Activated CD4-positive, alpha-beta T cell treated with anti-CD3 and anti-CD28 coated beads, Interleukin-2, Interleukin-6, amounts not matched to agents 100 ng/mL and 50 ng/mL, durations not matched to agents 16 hours and 8 hours (primary cell): ENCODE results near the gene ARAP1.
"Not testable (repeated sequence)": the region's sequence is repeated elsewhere in the genome, so short reads cannot be mapped to it uniquely, and the experiment has no call there.

Experiments
- DNase-seq: peaks from one replicate; pipeline ENCODE4 v3.0.0-alpha.2; 2020

ARAP1 gene

DNA sequence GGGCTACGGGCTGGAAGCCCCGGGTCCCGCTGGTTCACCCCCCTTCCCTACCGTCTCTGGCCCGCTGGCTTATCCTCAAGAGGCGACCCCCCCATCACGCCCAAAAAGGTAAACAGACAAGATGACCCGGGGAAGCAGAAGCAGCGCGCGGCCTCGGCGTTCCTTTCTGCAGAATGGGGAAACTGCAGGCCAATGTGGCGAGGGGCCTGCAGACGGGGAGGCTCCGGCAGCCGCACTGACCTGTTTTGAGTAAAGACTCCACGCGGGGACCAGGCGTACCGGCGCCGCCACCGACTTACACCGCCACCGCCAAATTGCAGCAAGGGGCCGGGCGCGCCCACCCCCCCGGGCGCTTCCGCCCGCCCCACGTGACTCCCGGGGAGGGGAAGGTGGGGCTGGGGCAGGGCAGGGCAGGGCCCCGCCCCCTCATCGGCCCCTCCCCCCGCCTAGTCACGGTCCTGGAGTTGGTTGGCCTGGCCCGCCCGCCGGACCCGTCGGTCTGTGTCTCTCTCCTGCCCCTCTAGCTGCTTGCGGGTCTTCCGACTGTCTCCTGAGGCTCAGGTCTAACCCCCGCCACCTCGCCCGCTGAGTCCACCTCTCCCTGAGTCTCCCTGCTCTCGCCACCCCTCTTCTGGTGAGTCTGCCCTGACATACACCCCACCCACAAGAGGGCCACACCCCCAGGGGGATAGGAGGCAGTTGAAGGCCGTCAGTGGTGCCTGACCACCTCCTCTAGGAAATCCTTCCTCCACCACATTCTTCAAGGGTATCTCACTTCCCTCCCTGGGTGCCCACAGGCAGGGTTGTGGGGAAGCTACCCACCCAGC lies at the start of gene ARAP1:
ARAP1 (minus strand) TSS at position 321 of the 827 bp plus-strand sequence. CDS start 25,280 bp downstream, outside the sequence.
- DNase-seq, result peak; percentile 80

DNA sequence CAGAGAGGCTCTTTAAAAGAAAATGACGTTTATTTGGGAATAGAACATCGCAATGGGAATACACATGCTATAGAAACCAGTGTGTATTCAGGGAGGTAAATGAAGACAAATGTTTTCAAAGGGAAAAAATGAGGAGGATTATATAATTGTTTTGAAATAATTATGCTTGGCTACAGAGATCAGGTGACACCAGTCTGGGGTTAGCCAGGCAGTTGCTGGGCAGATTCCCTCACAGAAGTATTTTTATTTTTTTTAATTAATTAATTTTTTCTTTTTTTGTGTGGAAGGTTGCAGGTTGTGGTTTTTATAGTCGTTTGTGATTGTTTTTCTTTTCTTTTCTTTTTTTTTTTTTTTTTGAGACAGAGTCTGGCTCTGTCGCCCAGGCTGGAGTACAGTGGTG lies 47.2 kb upstream of the ARAP1 start:
- no peak for DNase-seq

DNA sequence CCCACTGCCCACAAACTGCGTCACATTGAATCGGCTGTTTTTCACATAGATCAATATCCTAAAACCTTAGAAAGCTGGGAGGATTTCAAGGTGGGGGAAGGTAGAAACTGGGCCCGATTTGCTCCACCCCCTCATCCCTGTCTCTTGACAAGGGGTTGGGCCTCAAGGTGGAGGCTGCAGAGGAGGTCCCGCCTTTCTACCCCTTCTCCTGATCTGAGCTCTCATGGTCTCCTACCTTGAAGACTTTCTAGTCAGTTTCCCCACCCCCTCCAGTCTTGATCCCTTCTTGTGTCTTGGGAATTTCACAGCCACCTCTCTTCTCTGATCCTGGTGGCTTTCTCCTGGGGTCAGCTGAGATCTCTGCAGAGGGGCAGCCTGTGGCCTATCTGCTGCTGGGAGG lies 46.2 kb upstream of the ARAP1 start:
- DNase-seq, result no peak

DNA sequence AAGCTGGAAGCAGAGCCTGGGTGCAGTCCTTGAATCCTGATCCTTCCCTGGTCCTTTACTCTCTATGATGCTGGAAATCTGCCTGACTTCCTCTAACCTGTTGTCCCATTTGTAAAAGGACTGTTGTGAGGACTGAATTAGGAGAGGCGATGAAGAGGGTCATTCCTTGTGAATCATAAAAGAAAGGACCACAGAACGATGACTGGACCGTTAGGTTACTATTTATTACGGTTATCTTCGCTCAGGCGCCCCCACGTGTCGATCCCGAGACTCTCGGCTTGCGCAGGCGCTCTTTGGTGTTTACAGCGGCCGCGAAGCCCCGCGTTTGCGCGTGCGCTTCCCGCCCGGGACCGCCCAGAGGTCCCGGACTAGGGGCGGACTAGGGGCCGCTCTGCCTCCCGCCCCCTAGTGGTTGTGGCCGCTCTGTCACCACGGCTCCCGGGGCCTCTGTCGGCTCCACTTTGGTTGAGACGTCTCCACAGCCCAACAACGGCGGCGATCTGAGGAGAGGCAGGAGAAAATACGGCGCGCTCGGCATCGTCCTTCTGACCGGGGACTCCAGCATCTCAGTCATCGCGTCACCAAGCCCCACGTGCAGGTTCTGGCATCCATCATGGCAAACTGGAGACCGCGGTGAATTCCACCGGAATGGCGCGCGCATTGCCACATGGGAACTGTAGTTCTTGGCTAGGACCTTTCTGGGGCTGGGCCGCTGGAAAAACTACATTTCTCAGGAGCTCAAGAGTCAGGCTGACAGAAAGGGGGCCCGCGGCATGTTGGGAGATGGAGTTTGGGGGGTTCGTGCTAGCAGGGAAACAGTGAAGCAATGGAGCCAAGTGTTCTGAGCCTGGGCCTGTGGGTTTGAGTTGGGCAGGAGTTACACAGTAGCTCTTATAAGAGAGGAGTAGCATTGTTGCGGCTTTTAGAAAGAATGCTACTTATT lies 41.5 kb upstream of the ARAP1 start, which contains the start of gene STARD10:
STARD10 (minus strand) TSS at position 623 of the 943 bp plus-strand sequence. CDS start 12,866 bp downstream, outside the sequence.
- DNase-seq, result peak; percentile 96

DNA sequence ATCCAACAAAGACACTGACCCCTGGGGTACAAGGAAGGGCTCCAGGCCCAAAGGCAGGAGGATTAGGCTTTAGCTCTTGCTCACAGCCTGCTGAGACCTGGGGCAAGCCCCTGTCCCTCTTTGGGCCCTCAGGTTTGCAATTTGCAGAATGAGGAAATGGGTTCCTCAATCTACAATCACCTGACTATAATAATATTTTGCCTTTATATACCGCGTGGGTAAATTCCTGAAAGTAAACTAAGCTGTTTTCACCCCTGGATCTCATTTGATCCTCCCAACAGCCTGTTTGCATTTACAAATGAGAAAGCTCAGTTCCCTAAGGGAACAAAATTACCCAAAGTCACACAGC lies 40.8 kb upstream of the ARAP1 start:
- no peak for DNase-seq

DNA sequence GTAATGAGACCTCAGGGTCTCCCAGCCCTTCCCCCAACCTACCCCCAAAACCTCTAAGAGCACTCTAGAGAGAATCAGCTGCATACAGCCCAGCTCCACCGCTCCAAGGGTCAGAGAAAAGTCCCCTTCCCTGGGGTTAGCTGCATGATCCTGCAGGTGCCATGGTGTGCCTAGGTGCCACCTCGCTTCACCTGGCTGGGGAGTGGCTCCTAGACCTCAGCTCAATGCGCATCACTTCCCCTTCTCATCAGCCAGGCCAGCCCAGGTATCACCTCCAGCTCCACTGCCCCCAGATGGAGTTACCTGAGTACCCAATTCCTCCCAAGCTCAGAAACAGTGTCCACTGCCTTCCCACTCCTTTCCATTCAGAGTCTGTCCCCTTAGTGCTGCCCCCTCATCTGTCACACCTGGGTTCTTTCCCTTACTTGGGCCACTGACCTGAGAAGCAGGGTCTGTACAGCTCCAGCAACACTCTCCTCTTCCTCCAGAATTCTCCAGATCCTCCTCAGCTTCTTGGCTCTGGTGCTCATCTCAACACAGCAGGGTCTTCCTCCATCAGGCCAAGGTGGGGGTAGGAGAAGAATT lies 40.3 kb upstream of the ARAP1 start:
- DNase-seq, result no peak

DNA sequence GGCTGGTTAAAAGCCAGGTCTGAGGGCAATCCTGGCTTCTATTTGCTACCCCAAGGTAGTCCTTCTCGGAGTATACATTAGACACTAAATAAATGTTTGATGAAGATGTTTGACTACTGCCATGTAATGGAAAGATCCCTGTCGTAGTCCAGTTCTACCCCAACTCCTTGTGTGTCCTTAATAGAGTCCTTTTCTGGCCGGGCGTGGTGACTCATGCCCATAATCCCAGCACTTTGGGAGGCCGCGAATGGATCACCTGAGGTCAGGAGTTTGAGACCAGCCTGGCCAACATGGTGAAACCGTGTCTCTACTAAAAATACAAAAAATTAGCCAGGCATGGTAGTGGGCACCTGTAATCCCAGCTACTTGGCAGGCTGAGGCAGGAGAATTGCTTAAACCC lies 39.0 kb upstream of the ARAP1 start:
- DNase-seq, result not testable (repeated sequence)

DNA sequence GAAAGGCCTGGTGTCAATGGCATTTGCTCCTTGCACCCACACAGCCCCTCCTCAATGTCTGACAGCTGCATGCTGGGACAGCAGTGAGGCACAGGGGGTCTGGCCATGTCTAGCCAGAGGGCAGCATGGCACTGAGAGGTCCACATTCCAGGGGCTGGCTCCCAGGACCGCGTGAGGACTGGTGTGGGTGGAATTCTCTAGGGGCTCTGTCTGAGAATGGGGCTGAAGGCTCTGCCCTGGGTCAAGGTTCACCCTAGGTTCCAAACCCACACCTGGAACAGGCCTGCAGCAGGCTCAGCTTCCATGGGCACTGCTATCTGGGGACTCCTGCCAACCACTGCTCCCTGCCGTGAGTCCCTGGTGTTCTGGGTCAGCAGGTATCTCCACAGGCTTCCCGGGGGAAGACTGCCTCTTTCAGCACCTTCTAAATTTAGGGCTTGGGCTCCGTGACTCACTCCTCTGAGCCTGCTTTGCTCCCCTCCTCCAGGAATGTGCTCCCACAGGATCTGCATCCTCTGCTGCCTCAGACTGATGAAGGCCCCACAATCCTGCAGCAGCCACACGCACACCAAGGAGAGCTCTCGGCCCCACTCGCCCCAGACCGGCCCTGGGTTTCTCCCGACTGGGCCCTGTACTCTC lies 37.4 kb upstream of the ARAP1 start:
- DNase-seq, result no peak

DNA sequence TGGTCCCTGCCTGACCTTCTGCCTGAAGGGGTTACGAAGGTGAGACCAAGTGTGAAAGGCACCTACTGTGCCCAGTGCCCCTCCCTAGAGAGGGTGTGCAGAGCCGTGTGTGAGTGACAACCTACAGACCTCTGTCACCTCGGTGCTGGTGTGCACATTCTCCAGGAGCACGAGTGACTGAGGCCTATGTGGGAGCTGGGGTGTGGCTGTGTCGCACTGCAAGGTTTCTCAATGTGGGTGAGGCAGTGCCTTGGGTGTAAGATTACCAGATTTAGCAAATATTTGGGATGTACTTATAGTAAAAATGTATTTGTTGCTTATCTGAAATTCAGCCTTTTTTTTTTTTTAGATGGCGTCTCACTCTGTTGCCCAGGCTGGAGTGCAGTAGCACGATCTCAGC lies 36.0 kb upstream of the ARAP1 start:
- no peak for DNase-seq

DNA sequence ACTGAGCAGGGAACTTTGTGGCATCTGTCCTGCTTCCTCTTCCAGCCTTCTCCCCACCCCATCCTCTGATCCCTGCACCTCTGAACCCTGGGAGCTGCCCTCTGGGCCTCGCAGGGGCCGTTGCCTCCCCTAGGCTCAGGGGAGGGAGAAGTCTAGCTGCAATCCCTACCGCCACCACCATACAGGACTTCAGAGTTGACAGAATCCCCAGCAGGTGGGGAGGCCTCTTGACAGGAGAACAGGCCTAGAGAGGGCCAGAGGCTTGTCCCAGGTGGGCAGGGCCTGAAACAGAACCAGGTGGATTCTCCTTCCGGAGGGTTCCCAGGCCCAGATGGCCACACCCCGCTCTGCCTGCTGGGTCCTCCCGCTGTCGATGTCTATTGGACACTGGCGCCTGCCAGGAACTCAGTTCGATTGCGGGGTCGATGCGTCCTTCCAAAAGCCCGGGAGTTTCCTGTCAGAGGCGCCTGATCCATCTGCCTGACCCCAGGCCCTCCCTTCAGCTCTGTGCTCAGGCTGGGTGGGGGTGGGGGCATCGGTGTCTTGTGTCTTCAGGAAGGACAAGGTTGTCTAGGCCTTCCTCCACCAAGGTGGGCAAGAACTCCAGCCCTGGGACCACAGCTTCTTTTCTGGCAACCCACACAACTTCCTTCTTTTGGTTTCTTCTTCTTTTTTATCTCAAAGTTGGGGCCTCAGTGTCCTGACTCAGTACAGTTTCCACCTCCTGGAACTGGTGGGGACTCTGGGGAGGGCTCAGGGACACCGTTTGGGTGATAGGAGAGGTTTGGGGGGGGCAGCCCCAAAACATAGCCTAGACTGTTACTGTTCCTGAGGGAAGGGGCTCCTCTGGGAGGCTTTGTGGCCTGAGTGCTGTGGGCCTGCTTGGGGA lies 35.3 kb upstream of the ARAP1 start:
- DNase-seq, result no peak

DNA sequence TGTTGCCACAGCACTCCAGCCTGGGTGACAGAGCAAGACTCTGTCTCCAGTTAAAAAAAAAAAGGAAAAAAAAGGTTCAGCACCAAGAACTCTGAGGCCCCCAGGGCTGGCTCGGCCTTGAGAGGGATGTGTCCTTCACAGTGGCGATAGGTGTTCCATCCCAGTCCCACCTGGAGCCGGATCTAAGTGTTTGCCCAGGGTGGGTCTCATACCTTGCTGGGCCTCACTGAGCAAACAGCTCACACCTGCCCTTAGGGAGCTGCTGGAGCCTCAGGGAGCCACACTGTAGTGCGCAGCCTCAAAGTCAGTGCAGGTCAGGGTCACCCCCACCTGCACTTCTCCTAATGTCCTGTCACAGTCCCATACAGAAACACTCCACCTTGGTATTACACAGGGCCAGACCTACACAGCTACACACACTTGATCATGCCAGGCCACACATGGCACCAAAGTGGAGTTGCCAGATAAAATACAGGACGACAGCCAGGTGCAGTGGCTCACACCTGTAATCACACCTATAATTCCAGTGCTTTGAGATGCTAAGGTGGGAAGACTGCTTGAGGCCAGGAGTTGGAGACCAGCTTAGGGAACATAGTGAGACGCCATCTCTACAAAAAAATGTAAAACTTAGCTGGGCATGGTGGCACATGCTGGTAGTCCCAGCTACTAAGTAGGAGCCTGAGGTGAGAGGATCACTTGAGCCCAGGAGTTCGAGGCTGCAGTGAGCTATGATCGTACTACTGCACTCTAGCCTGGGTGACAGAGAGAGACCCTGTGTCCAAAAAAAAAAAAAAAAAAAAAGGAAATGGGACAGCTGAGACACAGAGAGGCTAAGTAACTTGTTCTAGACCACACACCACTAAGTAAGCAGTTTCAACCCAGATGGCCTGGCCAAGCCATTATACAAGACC lies 34.4 kb upstream of the ARAP1 start:
- DNase-seq, result no peak

DNA sequence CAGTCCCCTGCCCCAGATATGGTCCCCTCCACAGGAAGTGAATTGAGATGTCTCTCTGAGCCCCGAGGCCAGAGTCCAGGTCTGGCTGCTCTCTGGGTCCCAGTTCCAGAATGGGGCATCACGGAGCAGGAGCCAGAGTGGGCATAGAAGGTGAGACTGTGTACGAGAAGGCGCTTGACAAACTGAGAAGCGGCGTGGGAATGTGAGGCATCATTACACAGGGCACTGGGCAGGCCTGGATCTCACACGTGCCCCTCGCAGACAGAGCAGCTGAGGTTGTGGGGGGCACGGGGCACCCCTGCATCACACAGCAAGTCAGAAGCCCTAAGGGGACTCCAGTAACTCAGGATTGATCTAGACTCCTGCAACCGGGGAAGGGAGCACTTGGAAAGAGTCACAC lies 32.5 kb upstream of the ARAP1 start:
- DNase-seq, result no peak

DNA sequence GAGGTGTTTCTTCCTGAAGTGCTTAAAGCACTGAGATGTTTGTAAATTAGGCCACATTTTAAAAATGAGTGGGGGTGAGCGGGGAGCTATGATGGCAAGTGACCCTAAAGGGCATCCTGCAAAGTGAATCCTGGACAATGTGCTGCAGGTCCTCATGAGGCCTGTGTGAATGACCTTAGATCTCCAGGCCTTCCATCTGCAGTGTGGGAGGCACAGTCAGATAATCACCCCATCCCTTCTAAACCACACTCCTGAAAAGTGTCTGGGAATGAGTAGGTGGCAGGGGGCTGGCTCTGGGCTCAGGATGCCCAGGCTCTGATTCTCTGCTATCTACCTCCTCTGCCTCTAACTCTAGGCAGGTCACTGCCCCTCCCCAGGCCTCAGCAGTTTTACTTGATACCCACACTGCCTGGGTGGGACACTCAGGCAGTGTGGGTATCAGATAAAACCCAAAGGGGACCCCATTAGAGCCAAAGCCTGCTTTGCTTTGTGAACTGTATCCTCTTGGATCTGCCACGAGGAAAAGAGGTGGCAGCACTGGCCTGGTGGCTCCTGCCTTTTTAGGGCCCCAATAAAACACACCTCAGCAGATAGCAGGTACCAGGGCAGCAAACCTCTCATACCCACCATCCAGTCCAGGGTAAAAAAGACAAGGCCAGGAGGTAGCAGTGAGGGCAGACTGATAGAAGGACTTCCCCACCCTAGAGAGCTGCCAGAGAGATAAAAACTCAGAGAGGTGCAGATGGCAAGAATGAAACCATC lies 31.1 kb upstream of the ARAP1 start:
- no peak for DNase-seq

DNA sequence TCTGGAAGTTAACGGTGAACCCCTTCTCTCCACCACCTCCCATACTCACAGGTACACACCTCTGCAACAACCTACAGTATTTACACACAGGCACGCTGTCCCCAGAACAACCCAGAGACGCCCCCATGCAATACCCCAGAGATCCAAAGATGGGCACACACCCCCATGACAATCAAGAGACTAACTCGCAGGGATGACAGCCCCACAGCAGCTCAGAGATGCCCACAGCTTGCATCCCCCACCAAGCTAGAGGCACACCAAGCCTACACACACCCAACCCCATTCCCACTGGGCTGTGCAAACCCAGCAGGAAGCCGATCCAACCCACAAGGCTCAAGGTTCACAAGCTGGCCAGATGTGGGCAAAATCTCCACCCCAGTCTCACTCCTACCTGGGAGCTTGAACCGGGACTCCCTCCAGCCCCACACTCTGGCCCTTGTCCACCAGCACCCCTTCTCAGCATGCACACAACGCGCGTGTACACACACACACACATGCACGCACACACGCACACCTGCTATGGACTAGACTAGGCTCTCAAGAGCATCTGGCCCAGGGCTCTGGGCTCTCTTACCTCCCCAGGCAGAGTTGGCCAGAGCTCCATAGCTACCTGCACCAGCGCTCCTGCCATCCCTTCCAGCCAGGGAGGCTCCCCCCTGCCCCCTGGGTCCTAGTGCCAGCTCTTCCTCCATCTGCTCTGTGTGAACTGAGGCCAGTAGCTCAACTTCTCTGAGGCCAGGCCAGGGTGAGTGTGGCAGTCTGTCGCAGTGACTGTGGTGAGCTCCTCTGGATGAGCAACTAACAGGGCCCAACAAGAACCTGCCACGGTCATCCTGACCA lies 30.1 kb upstream of the ARAP1 start:
- no peak for DNase-seq

DNA sequence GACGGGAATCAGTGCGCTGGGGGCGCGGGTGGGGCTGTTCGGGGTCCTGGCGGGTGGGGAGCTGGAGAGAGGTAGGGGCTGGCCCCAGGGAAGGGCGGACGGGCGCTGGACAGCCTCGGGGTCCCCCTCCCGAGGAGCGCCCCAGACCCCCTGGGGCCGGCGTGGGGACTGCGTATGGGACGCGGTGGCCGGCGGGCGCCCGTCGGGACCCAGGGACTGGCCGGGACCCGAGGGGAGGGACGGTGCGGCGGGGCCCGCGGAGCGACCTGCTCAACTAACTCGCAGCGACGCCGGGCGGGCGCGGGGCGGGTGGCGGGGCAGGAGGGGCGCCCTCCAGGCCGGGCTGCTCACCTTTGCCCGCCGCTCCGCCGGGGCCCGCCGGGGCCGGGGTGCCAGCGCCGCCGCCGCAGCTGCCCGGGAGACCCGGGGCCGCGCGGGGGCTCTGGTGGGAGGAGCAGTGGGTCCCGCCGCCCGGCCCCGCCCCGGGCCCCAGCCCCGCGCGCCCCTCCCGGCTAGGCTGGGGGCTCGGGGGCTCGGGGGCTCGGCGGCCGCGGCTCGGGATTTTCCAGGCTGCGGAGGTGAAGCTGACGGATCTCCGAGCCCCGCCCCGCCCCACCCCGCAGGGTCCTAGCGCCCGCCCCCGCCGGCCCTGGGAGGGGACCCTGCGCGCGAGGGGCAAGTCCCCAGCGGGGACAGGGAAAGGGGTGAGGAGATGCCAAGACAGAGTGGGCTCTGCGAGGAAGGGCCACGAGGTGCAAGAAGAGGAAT lies 29.3 kb upstream of the ARAP1 start:
- peak; percentile 36 for DNase-seq

DNA sequence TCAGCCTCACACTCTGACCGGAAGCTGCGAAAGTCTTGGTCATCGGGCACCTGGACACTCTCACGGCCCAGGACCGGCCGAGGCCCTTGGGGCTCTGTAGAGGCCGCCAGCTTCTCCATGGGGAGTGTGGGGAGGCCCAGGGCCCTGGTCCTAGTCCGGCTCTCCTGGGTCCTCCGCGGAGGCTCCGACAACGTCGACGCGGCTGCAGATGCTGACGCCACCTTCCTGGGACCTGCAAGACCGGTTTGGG lies 28.8 kb upstream of the ARAP1 start:
- no peak for DNase-seq

DNA sequence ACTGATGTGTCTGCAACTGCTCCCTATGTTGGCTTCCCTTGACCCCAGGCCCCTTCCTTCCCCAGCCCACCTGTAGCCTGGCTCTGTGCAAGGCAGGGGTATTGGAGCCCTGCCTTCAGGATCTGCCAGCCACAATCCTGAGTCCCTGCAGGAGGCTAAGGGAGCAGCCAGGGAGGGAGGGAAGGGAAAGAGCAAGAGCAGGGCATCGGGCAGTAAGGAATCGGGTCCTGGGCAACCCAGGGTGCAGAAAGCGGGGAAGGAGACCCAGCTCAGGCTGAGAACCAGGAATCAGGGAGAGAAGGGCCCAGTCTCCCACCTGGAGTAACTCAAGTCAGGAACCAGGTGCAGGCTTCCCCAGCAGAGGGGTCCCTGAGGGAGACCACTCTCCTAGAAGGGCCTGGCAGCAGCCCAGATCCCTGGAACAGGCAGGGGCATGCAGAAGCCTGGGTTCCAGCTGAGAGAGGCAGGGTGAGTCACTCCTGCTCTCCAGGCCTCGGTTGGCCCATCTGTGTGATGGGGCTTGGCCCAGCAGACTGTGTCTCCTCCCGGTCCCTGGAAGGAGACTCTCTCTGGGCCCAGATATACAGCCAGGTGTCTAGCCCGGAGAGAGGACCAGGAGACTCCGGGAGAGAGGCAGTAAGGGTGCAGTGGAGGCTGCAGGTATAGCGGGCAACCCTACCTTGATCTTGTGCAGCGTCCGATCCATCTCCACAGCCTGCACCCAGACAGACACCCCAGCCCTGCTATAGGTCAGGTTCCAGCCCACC lies 28.3 kb upstream of the ARAP1 start:
- no peak for DNase-seq
